ENCODE data around the gene MGAT3. TPM values are rescaled to one million over a fixed set of nuclear protein-coding genes. Genes with fewer than 3 reads are reported as not detected.

MGAT3 gene
- polyA plus RNA-seq, 3 donors = 0.03 TPM; not detected in 2

GRCh38 chr22:39526736-39527171 is 69.9 kb downstream of the MGAT3 start:
- H3K79me2 ChIP-seq (ENCODE audit: insufficient read depth, low read length) = peaks cover 80% of the 10 kb centered on the region
- peaks cover 99% of the 10 kb centered on the region for H4K20me1 ChIP-seq (ENCODE audit: insufficient read depth, low read length)
- no peaks in the 10 kb centered on the region for H3K27me3 ChIP-seq (ENCODE audit: control insufficient read depth in 2 of 2, insufficient read depth in 2 of 2, low read length in 2 of 2)
- H3K4me1 ChIP-seq (ENCODE audit: control insufficient read depth in 1 of 2, insufficient read depth in 2 of 2, low read length in 2 of 2) = peaks cover 82 to 96% of the 10 kb centered on the region in 2 donors
- H3K9me3 ChIP-seq (replicated peaks in 1 of 2; ENCODE audit: control insufficient read depth in 1 of 2, insufficient read depth in 1 of 2, low read length in 2 of 2) = no peaks in the 10 kb centered on the region
- Mint-ChIP-seq H3K36me3 (peaks cover 49 to 85% of the 10 kb centered on the region in 2 donors), H3K4me1 (peaks cover 87% of the 10 kb centered on the region), H3K9me3 (no peaks in the 10 kb centered on the region), H3K27me3 (ENCODE audit: low read depth in 3 of 3) (peaks cover 0 to 4% (median 1%) of the 10 kb centered on the region in 3 donors), H3K4me3 (no peak overlapping the region), H3K27ac (peak overlapping the region; percentile 30 to 91 (median 82))
- no peak overlapping the region for H2AFZ ChIP-seq (ENCODE audit: insufficient read depth, low read depth, low read length, poor library complexity, severe bottlenecking)
- H3K4me2 ChIP-seq (replicated peaks; ENCODE audit: extremely low read depth, low read length, poor library complexity, severe bottlenecking) = peak overlapping the region; percentile 17
- H3K4me3 ChIP-seq (replicated peaks in 1 of 3; ENCODE audit: low read depth in 2 of 3, low read length in 3 of 3) = no peak overlapping the region
- H3K27ac ChIP-seq (ENCODE audit: low read depth in 1 of 2, low read length in 2 of 2) = peak overlapping the region; percentile 34 to 69
- H3K36me3 ChIP-seq (replicated peaks in 1 of 2; ENCODE audit: control insufficient read depth in 1 of 2, insufficient read depth in 2 of 2, low read length in 2 of 2) = peaks cover 46 to 71% of the 10 kb centered on the region in 2 donors
- peak in 2 of 3 donors; percentile 59 to 68 for DNase-seq
- WGBS (ENCODE audit: insufficient coverage) = 20% methylated on average over 2 of the region's 4 CpGs
- TF ChIP-seq CTCF (IDR thresholded peaks at IDR 0.05) = no peak
- H3K9ac ChIP-seq (ENCODE audit: insufficient read depth, low read length, poor library complexity, severe bottlenecking) = no peak overlapping the region
- intact Hi-C loops (cut with micrococcal nuclease) = loop anchor here (5.0 to 10.0 kb wide), 3 partner anchors 34 to 772 kb away; partner anchors contain the start of gene SUN2 (in 1 of the 2)

GRCh38 chr22:39527481-39527961 is 70.7 kb downstream of the MGAT3 start:
- Histone ChIP-seq H3K4me2 (replicated peaks; ENCODE audit: extremely low read depth, low read length, poor library complexity, severe bottlenecking) (no peak overlapping the region), H3K4me3 (replicated peaks in 1 of 3; ENCODE audit: low read depth in 2 of 3, low read length in 3 of 3) (no peak overlapping the region), H2AFZ (ENCODE audit: insufficient read depth, low read depth, low read length, poor library complexity, severe bottlenecking) (no peak overlapping the region), H3K27me3 (ENCODE audit: control insufficient read depth in 2 of 2, insufficient read depth in 2 of 2, low read length in 2 of 2) (no peaks in the 10 kb centered on the region), H3K79me2 (ENCODE audit: insufficient read depth, low read length) (peaks cover 80% of the 10 kb centered on the region), H4K20me1 (ENCODE audit: insufficient read depth, low read length) (peaks cover 91% of the 10 kb centered on the region), H3K36me3 (replicated peaks in 1 of 2; ENCODE audit: control insufficient read depth in 1 of 2, insufficient read depth in 2 of 2, low read length in 2 of 2) (peaks cover 41 to 63% of the 10 kb centered on the region in 2 donors), H3K9ac (ENCODE audit: insufficient read depth, low read length, poor library complexity, severe bottlenecking) (no peak overlapping the region), H3K9me3 (replicated peaks in 1 of 2; ENCODE audit: control insufficient read depth in 1 of 2, insufficient read depth in 1 of 2, low read length in 2 of 2) (no peaks in the 10 kb centered on the region), H3K4me1 (ENCODE audit: control insufficient read depth in 1 of 2, insufficient read depth in 2 of 2, low read length in 2 of 2) (peaks cover 78 to 93% of the 10 kb centered on the region in 2 donors), H3K27ac (ENCODE audit: low read depth in 1 of 2, low read length in 2 of 2) (peak overlapping the region; percentile 34 to 69)
- TF ChIP-seq CTCF (IDR thresholded peaks at IDR 0.05) = no peak
- DNase-seq = no peak
- Mint-ChIP-seq H3K27me3 (ENCODE audit: low read depth in 3 of 3) (peaks cover 0 to 1% (median 0%) of the 10 kb centered on the region in 3 donors), H3K4me1 (peaks cover 84% of the 10 kb centered on the region), H3K36me3 (peaks cover 42 to 78% of the 10 kb centered on the region in 2 donors), H3K9me3 (no peaks in the 10 kb centered on the region), H3K4me3 (no peak overlapping the region), H3K27ac (peak overlapping the region; percentile 32 to 91 (median 82))
- 64% methylated on average over 6 of the region's 6 CpGs for WGBS (ENCODE audit: insufficient coverage)
- intact Hi-C loops (cut with micrococcal nuclease) = loop anchor here (5.0 to 10.0 kb wide), 3 partner anchors 35 to 773 kb away; partner anchors contain the start of gene SUN2 (in 1 of the 2)
